Measurements from ENCODE around the gene MAG. TPM values are rescaled to one million over a fixed set of nuclear protein-coding genes. Genes with fewer than 3 reads are reported as not detected.

MAG gene
- total RNA-seq, 1 experiment from 2014 or later = 0.46 TPM

- TF ChIP-seq, protein P1, sequence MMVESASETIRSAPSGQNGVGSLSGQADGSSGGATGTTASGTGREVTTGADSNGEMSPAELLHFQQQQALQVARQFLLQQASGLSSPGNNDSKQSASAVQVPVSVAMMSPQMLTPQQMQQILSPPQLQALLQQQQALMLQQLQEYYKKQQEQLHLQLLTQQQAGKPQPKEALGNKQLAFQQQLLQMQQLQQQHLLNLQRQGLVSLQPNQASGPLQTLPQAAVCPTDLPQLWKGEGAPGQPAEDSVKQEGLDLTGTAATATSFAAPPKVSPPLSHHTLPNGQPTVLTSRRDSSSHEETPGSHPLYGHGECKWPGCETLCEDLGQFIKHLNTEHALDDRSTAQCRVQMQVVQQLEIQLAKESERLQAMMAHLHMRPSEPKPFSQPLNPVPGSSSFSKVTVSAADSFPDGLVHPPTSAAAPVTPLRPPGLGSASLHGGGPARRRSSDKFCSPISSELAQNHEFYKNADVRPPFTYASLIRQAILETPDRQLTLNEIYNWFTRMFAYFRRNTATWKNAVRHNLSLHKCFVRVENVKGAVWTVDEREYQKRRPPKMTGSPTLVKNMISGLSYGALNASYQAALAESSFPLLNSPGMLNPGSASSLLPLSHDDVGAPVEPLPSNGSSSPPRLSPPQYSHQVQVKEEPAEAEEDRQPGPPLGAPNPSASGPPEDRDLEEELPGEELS (CRISPR knock-in tag; IDR thresholded peaks at IDR 0.05) = no peak
- TF ChIP-seq GTF2I (CRISPR knock-in tag; conservative IDR thresholded peaks at IDR 0.05) (no peak), ATF1 (CRISPR knock-in tag; IDR thresholded peaks at IDR 0.05) (no peak)
Observed at GRCh38 chr19:35249146-35249847, 42.7 kb upstream of the MAG start (continued).

GRCh38 chr19:35249848-35250711 lies 41.9 kb upstream of the MAG start:
- POLR2A ChIA-PET = no interaction called here
- Mint-ChIP-seq H3K27ac (peak overlapping the region; percentile 82), H3K27me3 (ENCODE audit: low read depth) (no peaks in the 10 kb centered on the region), H3K36me3 (peaks cover 52% of the 10 kb centered on the region), H3K4me1 (peaks cover 43% of the 10 kb centered on the region), H3K4me3 (peak overlapping the region; percentile 98), H3K9me3 (no peaks in the 10 kb centered on the region)
- peak; percentile 7 for DNase-seq (ENCODE audit: low spot score)
- TF ChIP-seq, protein P2, sequence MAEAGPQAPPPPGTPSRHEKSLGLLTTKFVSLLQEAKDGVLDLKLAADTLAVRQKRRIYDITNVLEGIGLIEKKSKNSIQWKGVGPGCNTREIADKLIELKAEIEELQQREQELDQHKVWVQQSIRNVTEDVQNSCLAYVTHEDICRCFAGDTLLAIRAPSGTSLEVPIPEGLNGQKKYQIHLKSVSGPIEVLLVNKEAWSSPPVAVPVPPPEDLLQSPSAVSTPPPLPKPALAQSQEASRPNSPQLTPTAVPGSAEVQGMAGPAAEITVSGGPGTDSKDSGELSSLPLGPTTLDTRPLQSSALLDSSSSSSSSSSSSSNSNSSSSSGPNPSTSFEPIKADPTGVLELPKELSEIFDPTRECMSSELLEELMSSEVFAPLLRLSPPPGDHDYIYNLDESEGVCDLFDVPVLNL (CRISPR knock-in tag; IDR thresholded peaks at IDR 0.05; ENCODE audit: borderline replicate concordance, low read depth) = 0 out of 2 replicates have a peak, but pooled peaks have one; percentile 25
- TF ChIP-seq, protein P3, sequence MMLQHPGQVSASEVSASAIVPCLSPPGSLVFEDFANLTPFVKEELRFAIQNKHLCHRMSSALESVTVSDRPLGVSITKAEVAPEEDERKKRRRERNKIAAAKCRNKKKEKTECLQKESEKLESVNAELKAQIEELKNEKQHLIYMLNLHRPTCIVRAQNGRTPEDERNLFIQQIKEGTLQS (CRISPR knock-in tag; conservative IDR thresholded peaks at IDR 0.05) = no peak
- TF ChIP-seq, protein P4, sequence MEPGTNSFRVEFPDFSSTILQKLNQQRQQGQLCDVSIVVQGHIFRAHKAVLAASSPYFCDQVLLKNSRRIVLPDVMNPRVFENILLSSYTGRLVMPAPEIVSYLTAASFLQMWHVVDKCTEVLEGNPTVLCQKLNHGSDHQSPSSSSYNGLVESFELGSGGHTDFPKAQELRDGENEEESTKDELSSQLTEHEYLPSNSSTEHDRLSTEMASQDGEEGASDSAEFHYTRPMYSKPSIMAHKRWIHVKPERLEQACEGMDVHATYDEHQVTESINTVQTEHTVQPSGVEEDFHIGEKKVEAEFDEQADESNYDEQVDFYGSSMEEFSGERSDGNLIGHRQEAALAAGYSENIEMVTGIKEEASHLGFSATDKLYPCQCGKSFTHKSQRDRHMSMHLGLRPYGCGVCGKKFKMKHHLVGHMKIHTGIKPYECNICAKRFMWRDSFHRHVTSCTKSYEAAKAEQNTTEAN (CRISPR knock-in tag; IDR thresholded peaks at IDR 0.05) = 0 out of 2 replicates have a peak, but pooled peaks have one; percentile 41
- ATAC-seq = no peak
- CTCF ChIA-PET = interaction anchor here (1.0 to 1.7 kb wide), 3 partner anchors 19 to 194 kb away, joined by 3 to 6 read pairs (median 4); no protein-coding TSS in a partner anchor

- ATAC-seq (no peak), DNase-seq (ENCODE audit: low spot score) (no peak)
- peaks cover 61% of the 10 kb centered on the region for H3K36me3 Mint-ChIP-seq
- H3K9me3 Mint-ChIP-seq = no peaks in the 10 kb centered on the region
- H3K27me3 Mint-ChIP-seq (ENCODE audit: low read depth) = no peaks in the 10 kb centered on the region
- ChIA-PET POLR2A (no interaction called here), CTCF (interaction anchor here (1.7 kb wide), 1 partner anchor 18 kb away, joined by 6 read pairs; no protein-coding TSS in a partner anchor)
- peak overlapping the region; percentile 98 for H3K4me3 Mint-ChIP-seq
- H3K27ac Mint-ChIP-seq = no peak overlapping the region
- H3K4me1 Mint-ChIP-seq = peaks cover 45% of the 10 kb centered on the region
- TF ChIP-seq, protein P5, sequence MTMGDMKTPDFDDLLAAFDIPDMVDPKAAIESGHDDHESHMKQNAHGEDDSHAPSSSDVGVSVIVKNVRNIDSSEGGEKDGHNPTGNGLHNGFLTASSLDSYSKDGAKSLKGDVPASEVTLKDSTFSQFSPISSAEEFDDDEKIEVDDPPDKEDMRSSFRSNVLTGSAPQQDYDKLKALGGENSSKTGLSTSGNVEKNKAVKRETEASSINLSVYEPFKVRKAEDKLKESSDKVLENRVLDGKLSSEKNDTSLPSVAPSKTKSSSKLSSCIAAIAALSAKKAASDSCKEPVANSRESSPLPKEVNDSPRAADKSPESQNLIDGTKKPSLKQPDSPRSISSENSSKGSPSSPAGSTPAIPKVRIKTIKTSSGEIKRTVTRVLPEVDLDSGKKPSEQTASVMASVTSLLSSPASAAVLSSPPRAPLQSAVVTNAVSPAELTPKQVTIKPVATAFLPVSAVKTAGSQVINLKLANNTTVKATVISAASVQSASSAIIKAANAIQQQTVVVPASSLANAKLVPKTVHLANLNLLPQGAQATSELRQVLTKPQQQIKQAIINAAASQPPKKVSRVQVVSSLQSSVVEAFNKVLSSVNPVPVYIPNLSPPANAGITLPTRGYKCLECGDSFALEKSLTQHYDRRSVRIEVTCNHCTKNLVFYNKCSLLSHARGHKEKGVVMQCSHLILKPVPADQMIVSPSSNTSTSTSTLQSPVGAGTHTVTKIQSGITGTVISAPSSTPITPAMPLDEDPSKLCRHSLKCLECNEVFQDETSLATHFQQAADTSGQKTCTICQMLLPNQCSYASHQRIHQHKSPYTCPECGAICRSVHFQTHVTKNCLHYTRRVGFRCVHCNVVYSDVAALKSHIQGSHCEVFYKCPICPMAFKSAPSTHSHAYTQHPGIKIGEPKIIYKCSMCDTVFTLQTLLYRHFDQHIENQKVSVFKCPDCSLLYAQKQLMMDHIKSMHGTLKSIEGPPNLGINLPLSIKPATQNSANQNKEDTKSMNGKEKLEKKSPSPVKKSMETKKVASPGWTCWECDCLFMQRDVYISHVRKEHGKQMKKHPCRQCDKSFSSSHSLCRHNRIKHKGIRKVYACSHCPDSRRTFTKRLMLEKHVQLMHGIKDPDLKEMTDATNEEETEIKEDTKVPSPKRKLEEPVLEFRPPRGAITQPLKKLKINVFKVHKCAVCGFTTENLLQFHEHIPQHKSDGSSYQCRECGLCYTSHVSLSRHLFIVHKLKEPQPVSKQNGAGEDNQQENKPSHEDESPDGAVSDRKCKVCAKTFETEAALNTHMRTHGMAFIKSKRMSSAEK (CRISPR knock-in tag; IDR thresholded peaks at IDR 0.05; ENCODE audit: borderline replicate concordance) = no peak
- TF ChIP-seq MXD4 (CRISPR knock-in tag; IDR thresholded peaks at IDR 0.05; ENCODE audit: borderline replicate concordance) (no peak), JAZF1 (CRISPR knock-in tag; IDR thresholded peaks at IDR 0.05) (no peak), RORB (CRISPR knock-in tag; IDR thresholded peaks at IDR 0.05) (no peak), ESRRA (CRISPR knock-in tag; IDR thresholded peaks at IDR 0.05; ENCODE audit: borderline replicate concordance) (no peak), FOXP1 (CRISPR knock-in tag; IDR thresholded peaks at IDR 0.05; ENCODE audit: borderline replicate concordance) (no peak), ZSCAN18 (CRISPR knock-in tag; IDR thresholded peaks at IDR 0.05) (no peak), GRHL2 (CRISPR knock-in tag; IDR thresholded peaks at IDR 0.05; ENCODE audit: insufficient replicate concordance, severe bottlenecking) (no peak), NR3C1 (CRISPR knock-in tag; conservative IDR thresholded peaks at IDR 0.05; ENCODE audit: low read depth) (no peak), ZNF423 (CRISPR knock-in tag; IDR thresholded peaks at IDR 0.05) (no peak), ELF4 (CRISPR knock-in tag; IDR thresholded peaks at IDR 0.05; ENCODE audit: low read depth) (no peak), PRRX2 (CRISPR knock-in tag; IDR thresholded peaks at IDR 0.05) (no peak)
- TF ChIP-seq, protein P6, sequence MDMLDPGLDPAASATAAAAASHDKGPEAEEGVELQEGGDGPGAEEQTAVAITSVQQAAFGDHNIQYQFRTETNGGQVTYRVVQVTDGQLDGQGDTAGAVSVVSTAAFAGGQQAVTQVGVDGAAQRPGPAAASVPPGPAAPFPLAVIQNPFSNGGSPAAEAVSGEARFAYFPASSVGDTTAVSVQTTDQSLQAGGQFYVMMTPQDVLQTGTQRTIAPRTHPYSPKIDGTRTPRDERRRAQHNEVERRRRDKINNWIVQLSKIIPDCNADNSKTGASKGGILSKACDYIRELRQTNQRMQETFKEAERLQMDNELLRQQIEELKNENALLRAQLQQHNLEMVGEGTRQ (CRISPR knock-in tag; IDR thresholded peaks at IDR 0.05) = no peak
Observed at GRCh38 chr19:35251456-35251855, 40.5 kb upstream of the MAG start.
